Effector memory CD4-positive, alpha-beta T cell (primary cell): ENCODE measurements around the gene MPEG1.

Experiments used
- DNase-seq, 3 donors: peaks; one replicate each; pipeline ENCODE4 v3.0.0-alpha.2; 2020
- H3K27ac ChIP-seq: 2 replicates; pipeline ENCODE4 v1.7.0; 2013; ENCODE audit warnings: mild to moderate bottlenecking, low read length, moderate library complexity; ENCODE audit not compliant: insufficient read depth, poor library complexity, severe bottlenecking
- H3K27me3 ChIP-seq: replicated peaks from 2 replicates; pipeline ENCODE4 v1.7.0; 2013; ENCODE audit warnings: mild to moderate bottlenecking, low read length; ENCODE audit not compliant: insufficient read depth, control insufficient read depth, poor library complexity, severe bottlenecking
- H3K36me3 ChIP-seq: 2 replicates; pipeline ENCODE4 v1.7.0; 2013; ENCODE audit warnings: mild to moderate bottlenecking, low read length, moderate library complexity; ENCODE audit not compliant: control insufficient read depth, insufficient read depth
- H3K4me1 ChIP-seq: 2 replicates; pipeline ENCODE4 v1.7.0; 2013; ENCODE audit warnings: low read length, mild to moderate bottlenecking; ENCODE audit not compliant: control insufficient read depth, insufficient read depth, poor library complexity, severe bottlenecking
- H3K4me3 ChIP-seq: 2 replicates; pipeline ENCODE4 v1.7.0; 2013; ENCODE audit warnings: low read length, low read depth, mild to moderate bottlenecking; ENCODE audit not compliant: insufficient read depth, poor library complexity, severe bottlenecking
- H3K9me3 ChIP-seq: 2 replicates; pipeline ENCODE4 v1.7.0; 2013; ENCODE audit warnings: mild to moderate bottlenecking, low read length, moderate library complexity; ENCODE audit not compliant: control insufficient read depth
- total RNA-seq, 3 donors: gene quantifications; one replicate each; lab custom pipeline; 2026; lab: John Stamatoyannopoulos, UW

Gene MPEG1
- 0.26 to 7.7 (median 0.35) reads per million in 3 donors for total RNA-seq

DNA sequence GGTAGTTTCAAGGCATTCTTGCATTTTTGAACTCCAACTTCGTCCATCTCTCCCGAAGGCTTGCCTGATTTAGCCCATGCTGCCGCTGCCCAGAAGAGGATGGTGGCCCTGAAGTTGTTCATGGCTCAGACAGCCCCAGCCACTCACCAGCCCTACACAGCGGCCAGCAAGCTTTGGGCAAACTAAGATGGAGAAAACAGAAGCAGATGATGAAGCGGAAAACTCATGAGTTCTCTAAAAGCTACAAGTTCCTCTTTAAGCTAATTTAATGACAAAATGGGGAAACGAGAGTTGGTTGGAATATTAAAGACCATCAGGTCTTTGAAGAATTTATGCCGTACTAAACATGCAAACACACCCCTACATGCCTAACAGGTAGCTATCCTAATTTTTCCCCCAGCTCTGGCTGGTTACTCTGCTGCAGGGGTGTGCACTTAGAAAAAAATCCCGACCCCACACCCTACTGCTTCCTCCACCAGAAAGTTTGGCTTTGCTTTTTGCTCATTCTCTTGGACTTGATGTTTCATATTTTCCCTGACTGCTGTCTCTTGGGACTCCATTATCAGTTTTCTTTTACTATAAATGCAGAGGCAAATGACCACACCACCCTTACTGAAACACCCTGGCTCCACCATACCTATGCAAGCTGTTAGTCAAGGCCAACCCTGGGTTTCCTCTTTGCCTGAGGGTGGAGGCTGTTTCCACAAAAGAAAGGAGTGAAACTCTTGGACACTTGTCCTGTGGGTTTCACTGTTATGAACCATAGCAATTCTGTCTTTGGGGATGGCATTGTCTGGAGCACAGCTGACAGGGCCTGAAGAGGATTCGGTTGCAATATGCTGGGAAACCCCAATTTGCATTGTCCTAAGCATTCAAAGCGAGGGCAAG is at the start of gene MPEG1:
Gene MPEG1 (minus strand): TSS at position 184 of the 888 bp plus-strand sequence. CDS start 62 bp downstream, at position 122.
- H3K9me3 ChIP-seq = no peaks in the 10 kb centered on the region
- no peak within 1 kb of the TSS for H3K4me3 ChIP-seq
- no peak for DNase-seq
- H3K27ac ChIP-seq = no peak within 1 kb of the TSS
- no peaks in the 10 kb centered on the region for H3K27me3 ChIP-seq
- no peaks in the 10 kb centered on the region for H3K36me3 ChIP-seq
- peaks cover 2% of the 10 kb centered on the region for H3K4me1 ChIP-seq

DNA sequence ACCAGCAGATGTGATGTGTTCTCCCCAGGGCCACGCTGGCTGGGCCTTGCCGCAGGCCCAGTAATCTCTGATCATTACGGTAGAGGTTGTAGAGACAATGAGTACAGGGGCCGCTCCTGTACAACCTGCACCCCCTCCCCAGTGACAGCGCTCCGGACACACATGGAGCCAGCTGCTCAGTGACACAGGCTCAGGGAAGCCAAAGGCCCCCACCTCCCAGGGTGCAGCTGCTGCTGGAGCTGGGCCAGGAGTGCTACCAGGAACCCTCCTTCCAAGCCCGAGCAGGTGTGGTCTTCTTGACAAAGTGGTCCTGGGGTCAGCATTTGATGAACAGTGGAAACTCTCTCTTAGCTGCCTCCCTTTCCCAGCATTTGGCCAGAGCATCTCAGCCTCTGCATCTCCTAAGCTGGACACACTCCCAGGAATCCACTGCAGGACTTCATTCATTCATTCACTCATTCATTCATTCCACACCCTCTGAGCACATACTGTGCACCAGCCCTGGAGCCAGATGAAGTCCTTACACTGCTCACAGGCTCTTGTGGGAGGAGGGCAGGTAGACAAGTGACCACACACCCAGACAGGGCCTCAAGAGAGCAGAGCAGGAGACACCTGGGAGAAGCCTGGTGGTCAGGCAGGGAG is 49.6 kb upstream of the MPEG1 start:
- no peaks in the 10 kb centered on the region for H3K4me1 ChIP-seq

DNA sequence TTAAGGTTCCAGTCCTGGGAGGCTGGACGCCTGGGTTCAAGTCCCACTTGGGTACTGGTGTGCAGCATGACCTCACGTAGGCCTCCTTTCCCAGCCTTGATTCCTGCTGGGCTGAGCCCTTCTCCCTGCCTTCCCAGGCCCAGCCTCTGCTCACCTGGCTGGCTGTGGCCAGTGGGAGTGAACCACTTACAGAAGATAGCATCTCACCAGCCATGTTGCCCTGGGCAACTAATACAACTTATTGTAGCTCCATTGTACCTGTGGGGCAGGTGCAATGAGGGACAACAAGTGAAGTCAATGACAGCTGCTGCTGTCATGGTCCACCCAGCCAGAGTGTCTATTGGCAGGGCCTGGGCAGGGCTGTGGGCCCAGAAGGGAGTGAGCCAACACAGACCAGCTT is 48.4 kb upstream of the MPEG1 start:
- H3K4me1 ChIP-seq = no peaks in the 10 kb centered on the region
- H3K4me3 ChIP-seq = no peak overlapping the region
- no peaks in the 10 kb centered on the region for H3K9me3 ChIP-seq
- H3K36me3 ChIP-seq = no peaks in the 10 kb centered on the region
- no peak for DNase-seq
- no peaks in the 10 kb centered on the region for H3K27me3 ChIP-seq
- no peak overlapping the region for H3K27ac ChIP-seq

More for the DNA sequence above, 49.6 kb upstream of the MPEG1 start:
- Histone ChIP-seq H3K27me3 (no peaks in the 10 kb centered on the region), H3K36me3 (no peaks in the 10 kb centered on the region), H3K27ac (no peak overlapping the region), H3K4me3 (no peak overlapping the region), H3K9me3 (no peaks in the 10 kb centered on the region)
- no peak for DNase-seq

- H3K4me3 ChIP-seq = no peak overlapping the region
- H3K27me3 ChIP-seq = no peaks in the 10 kb centered on the region
- H3K36me3 ChIP-seq = no peaks in the 10 kb centered on the region
- H3K4me1 ChIP-seq = no peaks in the 10 kb centered on the region
- DNase-seq = no peak
- H3K9me3 ChIP-seq = no peaks in the 10 kb centered on the region
- no peak overlapping the region for H3K27ac ChIP-seq
Measured at GRCh38 chr11:59259867-59260475, 47.2 kb upstream of the MPEG1 start.

DNA sequence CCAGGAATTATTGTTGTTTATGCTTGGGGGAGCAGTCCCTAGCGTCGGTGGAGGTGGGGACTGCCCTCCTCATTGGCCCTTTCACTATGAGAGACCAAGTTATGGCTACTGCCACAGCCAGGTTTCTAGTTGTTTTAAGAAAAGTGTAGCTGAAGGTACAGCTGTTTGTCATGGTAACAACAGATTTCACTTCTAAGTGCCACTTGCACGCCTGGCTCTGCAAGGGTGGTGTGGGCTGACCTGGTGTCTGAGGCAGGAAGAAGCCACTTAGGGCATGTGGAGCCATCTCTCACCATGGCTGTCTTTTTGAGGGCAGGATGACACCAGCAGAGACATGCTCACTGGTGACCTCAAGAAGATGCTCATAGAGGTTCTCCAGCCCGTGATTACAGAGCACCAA is 46.3 kb upstream of the MPEG1 start:
- no peak overlapping the region for H3K27ac ChIP-seq
- H3K4me1 ChIP-seq = no peaks in the 10 kb centered on the region
- no peaks in the 10 kb centered on the region for H3K36me3 ChIP-seq
- DNase-seq = no peak
- no peaks in the 10 kb centered on the region for H3K27me3 ChIP-seq
- no peak overlapping the region for H3K4me3 ChIP-seq
- H3K9me3 ChIP-seq = no peaks in the 10 kb centered on the region

- H3K27me3 ChIP-seq = no peaks in the 10 kb centered on the region
- no peaks in the 10 kb centered on the region for H3K4me1 ChIP-seq
- DNase-seq = no peak
- H3K4me3 ChIP-seq = no peak overlapping the region
- no peaks in the 10 kb centered on the region for H3K36me3 ChIP-seq
- no peak overlapping the region for H3K27ac ChIP-seq
- H3K9me3 ChIP-seq = no peaks in the 10 kb centered on the region
Measured at GRCh38 chr11:59255281-59255680, 42.6 kb upstream of the MPEG1 start.

DNA sequence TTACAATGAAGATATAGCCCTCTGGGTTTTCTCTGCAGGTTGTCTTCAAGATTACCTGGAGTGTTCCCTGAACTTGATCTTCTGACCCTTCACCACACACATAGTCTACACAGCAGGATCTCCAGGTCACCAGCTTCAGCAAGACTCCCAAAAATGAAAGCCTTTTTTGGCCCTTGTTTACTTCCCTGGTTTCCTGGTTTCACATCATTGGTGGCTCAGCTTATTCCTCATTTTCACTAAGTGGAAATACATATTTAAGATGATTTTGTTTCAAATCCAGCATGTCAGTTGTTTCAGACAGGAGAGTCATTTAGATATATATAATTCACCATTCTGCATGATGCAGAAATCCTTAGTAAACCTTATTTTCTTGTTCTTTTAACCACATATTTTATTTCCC is 41.6 kb upstream of the MPEG1 start:
- DNase-seq = no peak
- no peak overlapping the region for H3K27ac ChIP-seq
- no peaks in the 10 kb centered on the region for H3K9me3 ChIP-seq
- no peaks in the 10 kb centered on the region for H3K4me1 ChIP-seq
- no peaks in the 10 kb centered on the region for H3K27me3 ChIP-seq
- no peaks in the 10 kb centered on the region for H3K36me3 ChIP-seq
- no peak overlapping the region for H3K4me3 ChIP-seq

GRCh38 chr11:59253001-59253400 is 40.3 kb upstream of the MPEG1 start:
- H3K4me3 ChIP-seq = no peak overlapping the region
- H3K4me1 ChIP-seq = peaks cover 5% of the 10 kb centered on the region

GRCh38 chr11:59249535-59249934 is 36.8 kb upstream of the MPEG1 start:
- no peak for DNase-seq
- Histone ChIP-seq H3K4me3 (no peak overlapping the region), H3K4me1 (peaks cover 10% of the 10 kb centered on the region), H3K36me3 (no peaks in the 10 kb centered on the region), H3K27ac (no peak overlapping the region), H3K9me3 (no peaks in the 10 kb centered on the region), H3K27me3 (no peaks in the 10 kb centered on the region)

More at GRCh38 chr11:59253001-59253400, 40.3 kb upstream of the MPEG1 start:
- Histone ChIP-seq H3K27ac (no peak overlapping the region), H3K36me3 (no peaks in the 10 kb centered on the region), H3K9me3 (no peaks in the 10 kb centered on the region), H3K27me3 (no peaks in the 10 kb centered on the region)
- no peak for DNase-seq
